Prostate gland (tissue), 2 donors: ENCODE measurements around the gene ADAMTSL2. TPM values are rescaled to one million over a fixed set of nuclear protein-coding genes. Genes with fewer than 3 reads are reported as not detected.

Experiments
- DNase-seq: peaks from one replicate; pipeline ENCODE4 v3.0.0-alpha.2; 2019; ENCODE audit warnings: low spot score
- H3K27ac ChIP-seq, 2 donors: fragments of 200-600 bp; sonication (generic); 2 replicates each; pipeline ENCODE4 v1.5.1; 2017 to 2019
- H3K27me3 ChIP-seq: fragments of 200-600 bp; sonication (generic); replicated peaks from 2 replicates; pipeline ENCODE4 v1.5.1; 2019; ENCODE audit not compliant: insufficient read depth
- H3K36me3 ChIP-seq, 2 donors: fragments of 200-600 bp; sonication (generic); 1 replicate in 1 of 2; 2 replicates in 1 of 2; pipeline versions ENCODE4 v1.5.1 to v1.8.1; 2017 to 2019
- H3K4me1 ChIP-seq: fragments of 200-600 bp; sonication (generic); replicated peaks from 2 replicates; pipeline ENCODE4 v1.5.1; 2019
- H3K4me3 ChIP-seq, 2 donors: fragments of 200-600 bp; sonication (generic); 2 replicates each; pipeline ENCODE4 v1.5.1; 2017 to 2019
- H3K9me3 ChIP-seq: fragments of 200-600 bp; sonication (generic); 2 replicates; pipeline ENCODE4 v1.5.1; 2017
- CTCF ChIP-seq, 4 experiments: fragments of 200-600 bp in 2 of 4; fragments of 450-650 bp in 2 of 4; sonication (generic) in 2 of 4; IDR thresholded peaks; 1 replicate in 3 of 4; 2 replicates in 1 of 4; pipeline ENCODE4 v1.5.1; 2016 to 2019; ENCODE audit warnings: antibody characterized with exemption in 4 of 4, mild to moderate bottlenecking in 2 of 4, moderate library complexity in 2 of 4
- POLR2A ChIP-seq: fragments of 450-650 bp; IDR thresholded peaks from one replicate; pipeline ENCODE4 v1.6.1; 2016; ENCODE audit warnings: antibody characterized with exemption, mild to moderate bottlenecking
- POLR2AphosphoS5 ChIP-seq: sonication (generic); formaldehyde crosslinking; IDR thresholded peaks from one replicate; pipeline ENCODE4 v1.6.1; 2017; ENCODE audit warnings: antibody characterized with exemption
- WGBS: methylation state at CpG from one replicate; pipeline ENCODE4 v1.1.5; 2018; 5-methylcytosine and 5-hydroxymethylcytosine counted together
- intact Hi-C: fragments of 100-400 bp; cut with DNase I; formaldehyde crosslinking; loops from one replicate; pipeline ENCODE4 v1.14.2; 2022
- total RNA-seq, 2 donors: library from RNA; depleted of rRNA; stranded (reverse); fragments of >200 nt; gene quantifications; one replicate each; pipeline ENCODE4 v1.1.0, GENCODE V29; 2016

ADAMTSL2 gene
- total RNA-seq, 2 donors from 2014 or later: 1.6 to 11.6 TPM

DNA sequence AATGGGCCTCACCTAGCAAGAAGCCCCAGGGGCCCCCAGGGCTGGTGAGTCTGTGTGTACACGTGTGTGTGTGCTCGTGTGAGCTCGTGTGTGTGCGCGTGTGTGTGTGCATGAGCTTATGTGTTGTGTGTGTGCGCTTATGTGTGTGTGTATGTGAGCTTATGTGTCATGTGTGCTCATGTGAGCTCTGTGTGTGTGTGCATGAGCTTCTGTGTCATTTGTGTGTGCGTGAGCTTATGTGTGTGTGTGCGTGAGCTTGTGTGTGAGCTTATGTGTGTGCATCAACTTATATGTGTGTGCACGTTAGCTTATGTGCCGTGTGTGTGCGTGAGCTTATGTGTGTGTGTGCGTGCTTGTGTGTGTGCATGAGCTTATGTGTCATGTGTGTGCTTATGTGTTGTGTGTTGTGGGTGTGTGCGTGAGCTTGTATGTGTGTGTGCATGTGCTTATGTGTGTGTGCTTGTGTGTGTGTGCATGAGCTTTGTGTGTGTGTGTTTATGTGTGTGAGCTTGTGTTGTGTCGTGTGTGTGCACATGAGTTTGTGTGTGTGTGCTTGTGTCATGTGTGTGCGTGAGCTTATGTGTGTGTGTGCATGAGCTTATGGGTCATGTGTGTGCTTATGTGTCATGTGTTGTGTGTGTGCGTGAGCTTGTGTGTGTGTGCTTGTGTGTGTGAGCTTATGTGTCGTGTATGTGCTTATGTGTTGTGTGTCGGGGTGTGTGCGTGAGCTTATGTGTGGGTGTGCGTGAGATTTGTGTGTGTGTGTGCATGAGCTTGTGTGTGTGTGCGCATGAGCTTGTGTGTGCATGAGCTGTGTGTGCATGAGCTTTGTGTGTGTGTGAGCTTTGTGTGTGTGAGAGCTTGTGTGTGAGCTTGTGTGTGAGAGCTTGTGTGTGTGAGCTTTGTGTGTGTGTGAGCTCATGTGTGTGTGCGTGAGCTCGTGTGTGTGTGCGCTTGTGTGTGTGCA is 38.9 kb upstream of the ADAMTSL2 start:
- TF ChIP-seq POLR2A (no peak), CTCF (IDR thresholded peaks at IDR 0.05) (no peak), POLR2AphosphoS5 (no peak)
- Histone ChIP-seq H3K27ac (no peak overlapping the region), H3K9me3 (no peaks in the 10 kb centered on the region), H3K4me1 (no peaks in the 10 kb centered on the region), H3K36me3 (no peaks in the 10 kb centered on the region), H3K27me3 (peaks cover 2% of the 10 kb centered on the region), H3K4me3 (no peak overlapping the region)
- intact Hi-C loops: no loop called here
- DNase-seq: no peak
- WGBS: 94% methylated on average over 24 of the region's 24 CpGs

DNA sequence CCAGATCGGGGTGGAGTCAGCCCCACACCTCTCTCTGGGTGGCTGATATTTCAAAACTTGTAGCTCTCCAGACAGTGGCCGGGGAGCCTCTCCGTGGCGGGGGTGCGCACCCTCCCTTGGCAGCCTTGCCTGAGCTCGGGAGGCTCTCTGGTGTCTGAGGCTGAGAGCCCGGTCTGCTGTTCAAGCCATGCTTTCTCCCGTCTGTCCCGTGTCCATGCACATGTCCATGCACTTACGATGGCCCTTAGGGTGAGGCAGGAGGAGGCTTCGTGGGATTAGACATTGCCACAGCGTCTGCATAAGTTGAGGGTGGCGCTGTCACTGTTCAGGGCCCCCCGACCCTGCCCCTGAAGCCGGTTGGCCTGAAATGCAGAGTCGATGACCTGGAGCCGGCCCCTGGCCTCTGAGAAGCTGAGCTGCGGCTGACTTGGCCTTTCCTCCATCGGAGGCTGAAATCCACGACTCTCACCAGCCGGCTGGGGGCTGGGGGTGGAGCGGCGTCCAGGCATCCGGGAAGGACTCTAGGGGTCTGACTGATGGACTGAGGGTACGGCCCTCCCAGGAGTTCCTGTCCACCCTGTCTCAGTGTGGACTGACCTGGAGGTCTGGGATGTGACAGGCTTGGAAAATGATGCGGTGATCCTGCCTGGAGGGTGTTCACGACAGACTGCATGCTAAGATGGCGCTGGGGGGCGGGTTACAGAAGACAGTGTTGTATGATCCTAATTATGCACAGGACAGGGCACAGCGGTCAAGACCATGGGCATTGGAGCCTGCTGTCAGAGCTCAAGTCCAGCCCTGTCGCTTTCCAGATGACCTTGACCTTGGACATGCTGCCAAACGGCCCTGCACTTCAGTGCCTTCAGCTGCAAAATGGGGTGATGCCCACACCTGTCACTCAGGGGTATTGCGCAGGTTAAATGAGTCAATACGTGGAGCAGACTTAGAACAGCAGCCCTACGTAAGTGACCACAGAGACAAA is 37.4 kb upstream of the ADAMTSL2 start:
- DNase-seq: no peak
- Histone ChIP-seq H3K4me3 (no peak overlapping the region), H3K9me3 (no peaks in the 10 kb centered on the region), H3K4me1 (no peaks in the 10 kb centered on the region), H3K36me3 (no peaks in the 10 kb centered on the region), H3K27me3 (peaks cover 2% of the 10 kb centered on the region), H3K27ac (no peak overlapping the region)
- 68% methylated on average over 34 of the region's 35 CpGs for WGBS
- TF ChIP-seq POLR2A (no peak), POLR2AphosphoS5 (no peak)
- intact Hi-C loops: no loop called here

DNA sequence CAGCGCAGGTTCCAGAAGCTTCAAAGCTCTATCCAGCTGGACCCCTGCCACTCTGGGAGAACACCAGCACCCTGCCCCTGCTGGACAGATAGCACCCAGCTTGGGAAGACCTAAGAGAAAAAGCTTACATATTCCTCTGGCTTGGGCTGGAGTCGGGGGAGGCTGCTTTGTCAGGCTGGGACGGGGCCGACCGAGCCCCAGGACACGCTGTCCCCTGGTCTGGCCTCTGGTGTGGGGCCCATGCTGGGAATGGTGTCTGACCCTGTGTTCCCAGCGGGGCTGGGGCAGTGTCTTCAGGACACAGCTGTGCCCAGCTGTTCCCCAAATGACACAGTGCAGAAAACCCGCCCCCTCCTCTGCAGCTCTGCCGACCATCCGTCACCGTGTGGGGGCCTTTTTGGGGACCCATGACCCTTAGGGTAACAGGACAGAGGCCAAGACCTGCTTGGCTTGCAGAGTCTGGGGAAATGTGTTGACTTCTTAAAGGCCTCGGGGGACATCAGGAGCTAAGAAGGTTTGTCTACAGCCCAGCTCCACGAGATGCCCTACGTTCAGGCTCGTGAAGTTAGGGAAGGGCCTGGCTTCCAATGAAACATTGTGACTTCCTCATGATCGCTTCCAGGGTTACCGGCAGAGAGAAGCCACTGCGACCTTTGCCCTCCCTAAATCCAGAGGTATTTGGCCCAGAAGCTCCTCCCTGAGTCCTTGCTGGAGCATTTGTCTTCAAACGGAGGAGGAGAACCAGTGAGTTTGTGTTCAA is 35.2 kb upstream of the ADAMTSL2 start:
- Histone ChIP-seq H3K4me1 (no peaks in the 10 kb centered on the region), H3K4me3 (no peak overlapping the region), H3K36me3 (no peaks in the 10 kb centered on the region), H3K9me3 (no peaks in the 10 kb centered on the region), H3K27ac (no peak overlapping the region), H3K27me3 (peaks cover 2% of the 10 kb centered on the region)
- intact Hi-C loops: no loop called here
- TF ChIP-seq POLR2A (no peak), POLR2AphosphoS5 (no peak), CTCF (IDR thresholded peaks at IDR 0.05) (no peak)
- 56% methylated on average over 19 of the region's 19 CpGs for WGBS
- no peak for DNase-seq

GRCh38 chr9:133499892-133500270 is 34.6 kb upstream of the ADAMTSL2 start:
- intact Hi-C loops: no loop called here
- Histone ChIP-seq H3K27ac (no peak overlapping the region), H3K36me3 (no peaks in the 10 kb centered on the region), H3K27me3 (peaks cover 2% of the 10 kb centered on the region), H3K4me3 (no peak overlapping the region), H3K9me3 (no peaks in the 10 kb centered on the region), H3K4me1 (no peaks in the 10 kb centered on the region)
- WGBS: 75% methylated on average over 9 of the region's 12 CpGs
- DNase-seq: no peak
- no peak for TF ChIP-seq POLR2A
- no peak for TF ChIP-seq POLR2AphosphoS5
- TF ChIP-seq CTCF (IDR thresholded peaks at IDR 0.05): no peak
